Adipocyte (in vitro differentiated cells): ENCODE data around the gene PXMP2.
A peak's percentile ranks its signal among the peaks of the same experiment; 100 is the strongest.

Source experiments
- DNase-seq: peaks from one replicate; pipeline ENCODE4 v3.0.0-alpha.2; 2015; ENCODE audit warnings: low read depth
- H3K27me3 ChIP-seq: replicated peaks from 2 replicates; pipeline ENCODE4 v1.7.0; 2013; ENCODE audit warnings: mild to moderate bottlenecking, low read length, moderate library complexity; ENCODE audit not compliant: control insufficient read depth, insufficient read depth
- H3K36me3 ChIP-seq: 2 replicates; pipeline ENCODE4 v1.7.0; 2013; ENCODE audit warnings: low read length, mild to moderate bottlenecking, moderate library complexity; ENCODE audit not compliant: control insufficient read depth, insufficient read depth, severe bottlenecking
- H3K4me1 ChIP-seq: 2 replicates; pipeline ENCODE4 v1.7.0; 2013; ENCODE audit warnings: mild to moderate bottlenecking, low read length, moderate library complexity; ENCODE audit not compliant: control insufficient read depth, insufficient read depth
- H3K4me3 ChIP-seq: 2 replicates; pipeline ENCODE4 v1.7.0; 2013; ENCODE audit warnings: mild to moderate bottlenecking, low read length, moderate library complexity
- H3K9ac ChIP-seq: 2 replicates; pipeline ENCODE4 v1.7.0; 2013; ENCODE audit warnings: mild to moderate bottlenecking, low read length, moderate library complexity
- H3K9me3 ChIP-seq: 2 replicates; pipeline ENCODE4 v1.7.0; 2013; ENCODE audit warnings: mild to moderate bottlenecking, low read length, moderate library complexity; ENCODE audit not compliant: control insufficient read depth

Gene PXMP2

DNA sequence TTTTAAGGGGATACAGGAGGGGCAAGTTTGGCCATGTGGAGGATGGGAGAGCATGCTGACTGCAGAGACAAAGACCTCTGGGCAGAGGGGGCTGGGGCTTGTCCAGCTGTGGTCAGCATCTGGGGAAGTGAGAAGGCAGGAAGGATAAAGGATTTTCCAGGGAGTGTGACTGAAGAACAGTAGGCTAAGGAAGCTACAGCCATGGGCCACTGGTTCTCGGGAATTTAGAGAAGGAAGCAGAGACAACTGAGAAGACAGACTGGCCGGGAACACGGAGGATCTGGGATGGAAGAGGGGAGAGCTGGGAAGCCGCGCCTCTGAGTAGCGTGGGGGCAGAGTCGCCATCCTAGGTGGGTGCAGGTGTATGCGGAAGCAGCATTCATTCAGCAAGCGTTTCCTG, 16.3 kb downstream of the PXMP2 start:
- Histone ChIP-seq H3K4me3 (no peak overlapping the region), H3K36me3 (peaks cover 19% of the 10 kb centered on the region), H3K4me1 (peaks cover 6% of the 10 kb centered on the region), H3K27me3 (no peaks in the 10 kb centered on the region), H3K9me3 (no peaks in the 10 kb centered on the region), H3K9ac (no peak overlapping the region)
- no peak for DNase-seq

- no peak for DNase-seq
- Histone ChIP-seq H3K27me3 (no peaks in the 10 kb centered on the region), H3K36me3 (peaks cover 10% of the 10 kb centered on the region)
Observed at GRCh38 chr12:132707241-132707640, 19.9 kb downstream of the PXMP2 start.

DNA sequence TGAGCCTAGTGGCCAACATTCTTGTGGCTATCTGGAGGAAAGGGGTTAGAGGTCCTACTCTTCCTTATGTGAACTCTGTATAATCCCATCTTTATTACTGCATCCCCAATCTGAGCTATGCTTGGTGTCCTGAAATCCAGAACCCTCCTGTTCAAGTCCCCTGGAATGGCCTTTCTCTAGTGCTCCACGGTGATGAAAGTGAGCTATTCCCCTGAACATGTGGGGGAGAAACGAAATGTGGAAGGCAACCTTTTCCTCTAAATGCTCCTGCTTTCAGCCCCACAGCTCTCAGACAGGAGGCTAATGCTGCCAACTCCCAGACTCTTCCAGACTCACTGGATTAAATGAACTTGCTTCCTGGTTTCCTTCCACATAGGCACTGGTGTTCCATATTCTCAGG, 20.8 kb downstream of the PXMP2 start:
- no peak overlapping the region for H3K4me3 ChIP-seq
- H3K27me3 ChIP-seq = no peaks in the 10 kb centered on the region
- no peaks in the 10 kb centered on the region for H3K9me3 ChIP-seq
- peaks cover 16% of the 10 kb centered on the region for H3K4me1 ChIP-seq
- H3K36me3 ChIP-seq = peaks cover 9% of the 10 kb centered on the region
- no peak for DNase-seq
- H3K9ac ChIP-seq = no peak overlapping the region

More at GRCh38 chr12:132707241-132707640, 19.9 kb downstream of the PXMP2 start:
- H3K9me3 ChIP-seq = no peaks in the 10 kb centered on the region
- H3K4me3 ChIP-seq = no peak overlapping the region
- H3K9ac ChIP-seq = no peak overlapping the region
- H3K4me1 ChIP-seq = peaks cover 16% of the 10 kb centered on the region

- Histone ChIP-seq H3K36me3 (peaks cover 6% of the 10 kb centered on the region), H3K27me3 (no peaks in the 10 kb centered on the region), H3K4me1 (peaks cover 16% of the 10 kb centered on the region), H3K9me3 (no peaks in the 10 kb centered on the region), H3K4me3 (peak overlapping the region; percentile 98), H3K9ac (peak overlapping the region; percentile 93)
- peak; percentile 41 for DNase-seq
Observed at GRCh38 chr12:132710043-132710404, 22.6 kb downstream of the PXMP2 start.

DNA sequence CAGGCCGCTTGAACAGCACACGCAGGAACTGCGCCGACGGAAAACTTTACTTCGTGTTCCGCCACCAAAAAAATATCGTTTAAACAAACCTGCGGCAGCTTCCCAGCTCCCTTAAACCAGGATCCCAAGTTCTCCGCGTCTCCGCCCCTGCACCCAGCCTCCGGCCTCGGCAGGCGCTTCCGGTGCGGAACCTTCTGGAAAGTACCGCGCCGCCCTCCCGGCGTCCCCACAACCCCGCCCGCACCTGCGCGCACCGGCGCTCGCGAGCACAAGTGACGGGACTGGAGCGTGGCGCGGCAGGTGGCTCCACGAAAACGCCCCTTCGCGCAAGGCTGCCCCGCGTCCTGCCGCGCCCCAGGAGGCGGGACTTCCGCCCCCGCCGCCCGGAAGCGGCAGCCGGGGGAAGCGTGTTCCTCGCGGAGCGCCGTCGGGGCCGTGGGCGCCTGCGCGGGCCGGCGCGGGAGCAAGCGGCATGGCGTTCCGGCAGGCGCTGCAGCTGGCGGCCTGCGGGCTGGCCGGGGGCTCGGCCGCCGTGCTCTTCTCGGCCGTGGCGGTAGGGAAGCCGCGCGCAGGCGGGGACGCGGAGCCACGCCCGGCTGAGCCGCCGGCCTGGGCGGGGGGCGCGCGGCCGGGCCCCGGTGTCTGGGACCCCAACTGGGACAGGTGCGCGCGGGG, 23.2 kb downstream of the PXMP2 start, which contains the start of gene PGAM5:
TSS of gene PGAM5 (plus strand) at position 438 of the 675 bp plus-strand sequence. CDS start at position 473, 35 bp downstream.
- Histone ChIP-seq H3K9me3 (no peaks in the 10 kb centered on the region), H3K27me3 (no peaks in the 10 kb centered on the region), H3K36me3 (peaks cover 6% of the 10 kb centered on the region)

DNA sequence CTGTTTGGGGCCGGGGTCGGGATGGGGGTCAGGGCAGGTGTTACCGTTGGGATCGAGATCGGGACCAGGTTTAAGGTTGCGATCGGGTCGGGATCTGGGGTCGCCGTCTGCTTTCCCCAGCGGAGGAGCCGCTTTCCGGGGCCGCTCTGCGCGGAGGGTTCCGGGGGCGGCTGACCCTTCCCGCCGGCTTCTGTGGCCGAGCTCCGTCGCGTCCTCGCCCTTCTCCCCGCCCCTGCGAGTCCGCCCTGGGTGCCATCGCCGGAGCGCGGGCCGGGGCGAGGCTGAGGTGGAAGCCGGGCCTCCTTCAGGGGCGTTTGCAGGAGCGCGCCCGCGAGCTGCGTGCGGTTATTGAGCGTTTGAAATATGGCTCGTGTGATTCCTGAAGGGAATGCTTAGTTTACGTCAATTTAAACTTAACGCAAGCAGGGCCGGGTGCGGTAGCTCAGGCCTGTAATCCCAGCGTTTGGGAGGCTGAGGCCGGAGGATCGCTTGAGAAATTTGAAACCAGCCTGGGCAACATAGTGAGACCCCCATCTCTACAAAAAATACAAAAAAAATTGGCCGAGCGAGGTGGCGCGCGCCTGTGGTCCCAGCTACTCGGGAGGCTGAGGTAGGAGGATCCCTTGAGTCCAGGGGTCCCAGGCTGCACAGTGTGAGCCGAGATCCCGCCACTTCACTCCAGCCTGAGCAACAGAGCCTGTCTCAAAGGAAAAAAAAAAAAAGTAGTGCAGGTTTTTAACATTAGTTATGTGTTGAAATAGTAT, 23.9 kb downstream of the PXMP2 start:
- H3K9ac ChIP-seq = peak overlapping the region; percentile 93
- peaks cover 10% of the 10 kb centered on the region for H3K36me3 ChIP-seq
- peak; percentile 62 for DNase-seq
- H3K4me1 ChIP-seq = peaks cover 16% of the 10 kb centered on the region
- peak overlapping the region; percentile 98 for H3K4me3 ChIP-seq
- H3K9me3 ChIP-seq = no peaks in the 10 kb centered on the region
- H3K27me3 ChIP-seq = no peaks in the 10 kb centered on the region

More for the DNA sequence above, 23.2 kb downstream of the PXMP2 start, which contains the start of gene PGAM5:
- Histone ChIP-seq H3K4me1 (peaks cover 16% of the 10 kb centered on the region), H3K9ac (peak within 1 kb of the TSS; percentile 93), H3K4me3 (peak within 1 kb of the TSS; percentile 98)
- DNase-seq = peak; percentile 93

DNA sequence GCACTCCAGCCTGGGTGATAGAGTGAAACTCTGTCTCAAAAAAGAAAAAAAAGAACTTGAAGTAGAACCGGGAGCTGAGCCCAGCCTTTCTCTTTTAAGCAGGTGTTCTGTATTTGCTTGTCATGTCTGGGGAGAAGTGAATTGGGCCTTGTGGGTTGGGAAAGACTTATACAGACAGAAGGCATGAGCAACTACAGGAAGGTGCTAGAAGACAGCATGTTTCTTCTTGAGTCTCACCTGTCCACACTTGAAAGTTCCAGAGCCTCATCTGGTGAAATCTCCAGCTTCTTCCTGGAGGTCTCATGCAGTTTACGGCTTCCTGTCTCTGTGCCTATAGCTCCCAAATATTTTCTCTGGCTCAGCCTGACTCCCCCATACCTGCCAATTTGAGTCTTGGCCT, 25.7 kb downstream of the PXMP2 start:
- Histone ChIP-seq H3K36me3 (peaks cover 21% of the 10 kb centered on the region), H3K4me3 (no peak overlapping the region), H3K9me3 (no peaks in the 10 kb centered on the region), H3K4me1 (peaks cover 16% of the 10 kb centered on the region), H3K9ac (no peak overlapping the region), H3K27me3 (no peaks in the 10 kb centered on the region)
- DNase-seq = no peak

GRCh38 chr12:132715874-132716273, 28.5 kb downstream of the PXMP2 start:
- H3K4me1 ChIP-seq = peaks cover 9% of the 10 kb centered on the region
- DNase-seq = no peak
- H3K27me3 ChIP-seq = no peaks in the 10 kb centered on the region
- H3K4me3 ChIP-seq = no peak overlapping the region
- peaks cover 41% of the 10 kb centered on the region for H3K36me3 ChIP-seq
- no peak overlapping the region for H3K9ac ChIP-seq
- H3K9me3 ChIP-seq = no peaks in the 10 kb centered on the region

GRCh38 chr12:132716356-132716755, 29.0 kb downstream of the PXMP2 start:
- peaks cover 46% of the 10 kb centered on the region for H3K36me3 ChIP-seq

GRCh38 chr12:132717011-132717410, 29.6 kb downstream of the PXMP2 start:
- DNase-seq = no peak
- no peaks in the 10 kb centered on the region for H3K9me3 ChIP-seq
- H3K27me3 ChIP-seq = no peaks in the 10 kb centered on the region
- H3K9ac ChIP-seq = no peak overlapping the region
- H3K36me3 ChIP-seq = peaks cover 49% of the 10 kb centered on the region
- no peak overlapping the region for H3K4me3 ChIP-seq
- H3K4me1 ChIP-seq = peaks cover 2% of the 10 kb centered on the region

More at GRCh38 chr12:132716356-132716755, 29.0 kb downstream of the PXMP2 start:
- H3K4me3 ChIP-seq = no peak overlapping the region
- DNase-seq = no peak
- no peaks in the 10 kb centered on the region for H3K9me3 ChIP-seq
- H3K9ac ChIP-seq = no peak overlapping the region
- H3K4me1 ChIP-seq = peaks cover 9% of the 10 kb centered on the region
- H3K27me3 ChIP-seq = no peaks in the 10 kb centered on the region

DNA sequence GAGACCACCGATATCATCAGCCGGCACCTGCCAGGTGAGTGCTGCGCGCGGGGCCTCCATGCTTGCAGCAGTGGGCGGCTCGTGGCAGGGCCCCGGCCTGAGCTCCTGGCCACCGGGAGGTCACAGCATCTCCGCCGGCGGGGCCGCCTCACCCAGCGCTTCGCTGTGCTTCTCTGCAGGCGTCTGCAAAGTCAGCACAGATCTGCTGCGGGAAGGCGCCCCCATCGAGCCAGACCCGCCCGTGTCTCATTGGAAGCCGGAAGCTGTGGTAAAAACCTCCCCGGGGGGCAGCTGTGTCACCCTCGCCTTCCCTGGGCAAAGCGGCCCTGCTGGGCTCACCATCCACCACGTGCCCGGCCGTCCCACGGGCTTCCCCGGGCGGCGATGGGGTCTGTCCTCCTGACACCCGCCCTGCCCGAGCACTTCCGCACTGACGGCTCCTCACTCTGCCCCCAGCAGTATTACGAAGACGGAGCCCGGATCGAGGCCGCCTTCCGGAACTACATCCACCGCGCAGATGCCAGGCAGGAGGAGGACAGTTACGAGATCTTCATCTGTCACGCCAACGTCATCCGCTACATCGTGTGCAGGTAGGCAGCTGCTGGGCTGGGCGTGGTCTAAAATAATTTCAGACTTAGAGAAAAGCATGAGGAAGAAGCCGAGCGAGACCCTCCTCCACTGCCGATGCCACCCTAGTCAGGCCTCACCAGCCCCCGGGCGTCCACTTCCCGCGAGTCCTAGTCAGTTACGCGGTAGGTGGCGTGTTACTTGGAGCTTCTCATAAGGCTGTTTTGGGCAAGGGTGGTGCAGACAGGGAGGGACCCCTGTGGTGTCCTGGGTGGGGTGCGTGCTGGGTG, 30.4 kb downstream of the PXMP2 start:
- no peaks in the 10 kb centered on the region for H3K27me3 ChIP-seq
- H3K36me3 ChIP-seq = peaks cover 53% of the 10 kb centered on the region
- H3K4me1 ChIP-seq = no peaks in the 10 kb centered on the region
- no peak overlapping the region for H3K4me3 ChIP-seq
- no peak overlapping the region for H3K9ac ChIP-seq
- H3K9me3 ChIP-seq = no peaks in the 10 kb centered on the region
- DNase-seq = no peak
